Neural cell (in vitro differentiated cells): ENCODE measurements around the gene DIAPH2. TPM values are rescaled to one million over a fixed set of nuclear protein-coding genes. Genes with fewer than 3 reads are reported as not detected.

ENCODE experiments used
- H2AFZ ChIP-seq: fragments of 200-600, 300-800 bp; sonication (generic), shearing (Covaris generic); 2 replicates; pipeline ENCODE4 v1.6.0; 2014; ENCODE audit warnings: low read depth, mild to moderate bottlenecking, antibody characterized with exemption, low read length, moderate library complexity
- H3F3A ChIP-seq: fragments of 200-600 bp; shearing (Covaris generic); 2 replicates; pipeline ENCODE4 v1.6.1; 2016; ENCODE audit warnings: mild to moderate bottlenecking, moderate library complexity, mixed read lengths, antibody characterized with exemption, low read length; ENCODE audit not compliant: insufficient read depth, poor library complexity, severe bottlenecking
- H3K27ac ChIP-seq: fragments of 200-600, 300-800 bp; sonication (generic), shearing (Covaris generic); 2 replicates; pipeline ENCODE4 v1.5.1; 2014; ENCODE audit warnings: mild to moderate bottlenecking, low read length, moderate library complexity
- H3K27me3 ChIP-seq: fragments of 300-800, 200-600 bp; sonication (generic), shearing (Covaris generic); 2 replicates; pipeline ENCODE4 v1.6.0; 2014; ENCODE audit warnings: mild to moderate bottlenecking, low read depth, low read length, moderate library complexity; ENCODE audit not compliant: insufficient read depth
- H3K36me3 ChIP-seq: fragments of 300-800, 200-600 bp; sonication (generic), shearing (Covaris generic); 2 replicates; pipeline ENCODE4 v1.5.1; 2014; ENCODE audit warnings: mild to moderate bottlenecking, antibody characterized with exemption, low read length, moderate library complexity; ENCODE audit not compliant: insufficient read depth
- H3K4me2 ChIP-seq: fragments of 300-800, 200-600 bp; sonication (generic), shearing (Covaris generic); 2 replicates; pipeline ENCODE4 v1.6.0; 2014; ENCODE audit warnings: mild to moderate bottlenecking, low read length
- H3K4me3 ChIP-seq: fragments of 300-800, 200-600 bp; sonication (generic), shearing (Covaris generic); 2 replicates; pipeline ENCODE4 v1.5.1; 2014; ENCODE audit warnings: mild to moderate bottlenecking, low read length, moderate library complexity
- H3K79me2 ChIP-seq: fragments of 200-600 bp; shearing (Covaris generic); replicated peaks from 2 replicates; pipeline ENCODE4 v1.6.0; 2014; ENCODE audit warnings: mild to moderate bottlenecking, low read length, moderate library complexity; ENCODE audit not compliant: insufficient read depth
- H3K9ac ChIP-seq: fragments of 300-800, 200-600 bp; sonication (generic), shearing (Covaris generic); 2 replicates; pipeline ENCODE4 v1.6.1; 2016; ENCODE audit warnings: mild to moderate bottlenecking, low read length, mixed read lengths
- H3K9me2 ChIP-seq: fragments of 200-600 bp; shearing (Covaris generic); 2 replicates; pipeline ENCODE4 v1.6.1; 2016; ENCODE audit warnings: mild to moderate bottlenecking, low read length, mixed read lengths; ENCODE audit not compliant: insufficient read depth
- H3K9me3 ChIP-seq: fragments of 200-600, 300-800 bp; sonication (generic), shearing (Covaris generic); 2 replicates; pipeline ENCODE4 v1.6.1; 2016; ENCODE audit warnings: mild to moderate bottlenecking, mixed run types, low read length, moderate library complexity, mixed read lengths
- H4K20me1 ChIP-seq: fragments of 200-600 bp; shearing (Covaris generic); 2 replicates; pipeline ENCODE4 v1.6.1; 2016; ENCODE audit warnings: mild to moderate bottlenecking, mixed run types; ENCODE audit not compliant: insufficient read depth
- EP300 ChIP-seq: fragments of 450-650 bp; conservative IDR thresholded peaks from 2 replicates; pipeline ENCODE4 v1.6.1; 2014; ENCODE audit warnings: antibody characterized with exemption, mild to moderate bottlenecking, moderate library complexity; ENCODE audit not compliant: poor library complexity, severe bottlenecking
- EZH2 ChIP-seq: fragments of 200-600, 300-800 bp; shearing (Covaris generic), sonication (generic); IDR thresholded peaks from 2 replicates; pipeline ENCODE4 v1.6.1; 2014; ENCODE audit warnings: antibody characterized with exemption, low read length, borderline replicate concordance, mild to moderate bottlenecking; ENCODE audit not compliant: insufficient read depth, poor library complexity, severe bottlenecking
- MXI1 ChIP-seq: fragments of 450-650 bp; conservative IDR thresholded peaks from 2 replicates; pipeline ENCODE4 v1.6.1; 2014; ENCODE audit warnings: antibody characterized with exemption, mild to moderate bottlenecking; ENCODE audit not compliant: poor library complexity, severe bottlenecking
- POLR2AphosphoS5 ChIP-seq: IDR thresholded peaks from 2 replicates; pipeline ENCODE4 v1.6.1; 2012
- RAD21 ChIP-seq: fragments of 450-650 bp; conservative IDR thresholded peaks from 2 replicates; pipeline ENCODE4 v1.6.1; 2014; ENCODE audit warnings: antibody characterized with exemption, mild to moderate bottlenecking, moderate library complexity
- REST ChIP-seq: IDR thresholded peaks from 2 replicates; pipeline ENCODE4 v1.6.1; 2012; ENCODE audit warnings: borderline replicate concordance
- SMC3 ChIP-seq: fragments of 450-650 bp; conservative IDR thresholded peaks from 2 replicates; pipeline ENCODE4 v1.6.1; 2014; ENCODE audit warnings: antibody characterized with exemption, mild to moderate bottlenecking, moderate library complexity; ENCODE audit not compliant: poor library complexity
- TAF1 ChIP-seq: IDR thresholded peaks from 2 replicates; pipeline ENCODE4 v1.6.1; 2012; ENCODE audit warnings: low read depth
- polyA plus RNA-seq: library from polyadenylated mRNA; depleted of rRNA; stranded (reverse); fragments of >200 nt; gene quantifications from 2 replicates; pipeline ENCODE4 v1.2.3, GENCODE V29; 2014
- TF ChIP-seq, protein P1 (sequence below): fragments of 450-650 bp; IDR thresholded peaks from 2 replicates; pipeline ENCODE4 v1.5.1; 2014; ENCODE audit warnings: antibody characterized with exemption, mild to moderate bottlenecking, moderate library complexity; ENCODE audit not compliant: poor library complexity, severe bottlenecking

DIAPH2 gene
- polyA plus RNA-seq, 1 donor from 2014 or later, result 0.07 TPM

DNA sequence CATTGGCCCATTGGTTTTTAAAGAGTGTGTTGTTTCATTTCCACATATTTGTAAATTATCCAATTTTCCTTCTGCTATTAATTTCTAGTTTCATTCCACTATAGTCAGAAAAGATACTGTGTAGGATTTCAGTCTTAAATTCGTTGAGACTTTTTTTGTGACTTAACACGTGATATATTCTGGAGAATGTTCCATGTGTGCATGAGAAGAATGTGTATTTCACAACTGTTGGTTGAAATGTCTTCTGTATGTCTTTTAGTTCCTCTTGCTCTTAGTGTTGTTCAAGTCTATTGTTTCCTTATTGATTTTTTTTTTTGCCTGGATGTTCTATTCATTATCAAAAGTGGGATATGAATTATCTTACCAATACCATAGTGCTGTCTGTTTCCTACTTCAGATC, 806.0 kb downstream of the DIAPH2 start (continued):
- no peak for TF ChIP-seq RAD21
- no peak for TF ChIP-seq SMC3
- no peak for TF ChIP-seq EZH2

DNA sequence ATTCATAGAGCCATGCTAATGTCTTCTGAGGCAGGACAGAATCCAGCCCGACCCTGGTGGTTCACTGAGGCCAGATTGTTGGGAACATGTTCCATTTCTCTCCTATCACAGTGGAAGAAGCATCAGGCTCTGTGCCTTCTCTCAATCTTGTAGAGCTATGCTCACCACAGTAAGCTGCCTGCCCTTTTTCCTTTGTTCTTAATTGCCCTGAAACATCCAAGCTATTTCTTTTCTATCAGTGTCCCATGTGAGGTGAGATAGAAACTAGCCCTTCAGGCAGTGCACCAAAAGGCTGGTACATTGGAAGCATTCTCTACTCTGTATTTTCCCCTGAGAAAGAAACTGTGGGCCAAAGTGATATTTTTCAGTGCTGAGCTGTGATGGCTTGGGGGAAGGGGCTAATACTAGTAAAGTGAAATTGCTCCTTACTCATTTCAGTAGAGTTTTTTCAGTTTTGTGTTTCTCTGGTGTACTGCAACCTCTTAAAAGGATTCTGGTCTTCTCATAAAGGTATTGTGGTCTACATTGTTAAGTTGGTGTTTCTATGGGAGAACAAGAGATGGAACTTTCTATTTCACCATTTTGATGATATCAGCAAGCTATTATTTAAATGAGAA, 810.2 kb downstream of the DIAPH2 start:
- Histone ChIP-seq H3K27ac (no peak overlapping the region), H3K4me2 (no peak overlapping the region), H4K20me1 (no peaks in the 10 kb centered on the region), H3K79me2 (no peaks in the 10 kb centered on the region), H3F3A (no peaks in the 10 kb centered on the region), H3K9me2 (no peaks in the 10 kb centered on the region), H3K9me3 (no peaks in the 10 kb centered on the region), H3K36me3 (no peaks in the 10 kb centered on the region), H2AFZ (no peak overlapping the region), H3K4me3 (no peak overlapping the region), H3K9ac (no peak overlapping the region), H3K27me3 (no peaks in the 10 kb centered on the region)
- no peak for TF ChIP-seq REST
- no peak for TF ChIP-seq TAF1
- no peak for TF ChIP-seq EP300
- no peak for TF ChIP-seq EZH2
- no peak for TF ChIP-seq POLR2AphosphoS5
- TF ChIP-seq MXI1, result no peak
- TF ChIP-seq SMC3, result no peak
- TF ChIP-seq RAD21, result no peak
- TF ChIP-seq, protein P1, sequence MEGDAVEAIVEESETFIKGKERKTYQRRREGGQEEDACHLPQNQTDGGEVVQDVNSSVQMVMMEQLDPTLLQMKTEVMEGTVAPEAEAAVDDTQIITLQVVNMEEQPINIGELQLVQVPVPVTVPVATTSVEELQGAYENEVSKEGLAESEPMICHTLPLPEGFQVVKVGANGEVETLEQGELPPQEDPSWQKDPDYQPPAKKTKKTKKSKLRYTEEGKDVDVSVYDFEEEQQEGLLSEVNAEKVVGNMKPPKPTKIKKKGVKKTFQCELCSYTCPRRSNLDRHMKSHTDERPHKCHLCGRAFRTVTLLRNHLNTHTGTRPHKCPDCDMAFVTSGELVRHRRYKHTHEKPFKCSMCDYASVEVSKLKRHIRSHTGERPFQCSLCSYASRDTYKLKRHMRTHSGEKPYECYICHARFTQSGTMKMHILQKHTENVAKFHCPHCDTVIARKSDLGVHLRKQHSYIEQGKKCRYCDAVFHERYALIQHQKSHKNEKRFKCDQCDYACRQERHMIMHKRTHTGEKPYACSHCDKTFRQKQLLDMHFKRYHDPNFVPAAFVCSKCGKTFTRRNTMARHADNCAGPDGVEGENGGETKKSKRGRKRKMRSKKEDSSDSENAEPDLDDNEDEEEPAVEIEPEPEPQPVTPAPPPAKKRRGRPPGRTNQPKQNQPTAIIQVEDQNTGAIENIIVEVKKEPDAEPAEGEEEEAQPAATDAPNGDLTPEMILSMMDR, result no peak

- Histone ChIP-seq H3K9me3 (no peaks in the 10 kb centered on the region), H3F3A (no peaks in the 10 kb centered on the region)
Measured at GRCh38 chrX:97498093-97498492, 813.5 kb downstream of the DIAPH2 start.

More at GRCh38 chrX:97498093-97498492, 813.5 kb downstream of the DIAPH2 start:
- Histone ChIP-seq H3K4me2 (no peak overlapping the region), H3K79me2 (no peaks in the 10 kb centered on the region), H2AFZ (no peak overlapping the region), H3K4me3 (no peak overlapping the region), H4K20me1 (no peaks in the 10 kb centered on the region), H3K36me3 (no peaks in the 10 kb centered on the region), H3K9ac (no peak overlapping the region), H3K9me2 (no peaks in the 10 kb centered on the region), H3K27ac (no peak overlapping the region), H3K27me3 (no peaks in the 10 kb centered on the region)
- TF ChIP-seq RAD21 (no peak), REST (no peak), POLR2AphosphoS5 (no peak), EP300 (no peak), MXI1 (no peak), SMC3 (no peak), TAF1 (no peak), EZH2 (no peak)
- TF ChIP-seq, protein P1, result no peak
